Panc1 (cell line): ENCODE measurements around the gene RABEP1.

Experiments used
- POLR2AphosphoS5 ChIP-seq: IDR thresholded peaks from 2 replicates; pipeline ENCODE4 v1.6.1; 2012; ENCODE audit warnings: mild to moderate bottlenecking, low read depth, low read length, moderate library complexity
- REST ChIP-seq, 2 experiments: IDR thresholded peaks; 2 replicates each; pipeline ENCODE4 v1.6.1; 2011 to 2012; ENCODE audit warnings: low read depth in 2 of 2, control low read depth in 1 of 2, low read length in 1 of 2, mild to moderate bottlenecking in 1 of 2, moderate library complexity in 1 of 2; ENCODE audit not compliant: insufficient read depth in 1 of 2
- SIN3A ChIP-seq: IDR thresholded peaks from 2 replicates; pipeline ENCODE4 v1.6.1; 2012; ENCODE audit warnings: low read depth, mild to moderate bottlenecking, low read length, moderate library complexity, borderline replicate concordance; ENCODE audit not compliant: insufficient read depth
- TCF7L2 ChIP-seq: IDR thresholded peaks from 2 replicates; pipeline ENCODE4 v1.6.1; 2011; ENCODE audit warnings: mild to moderate bottlenecking, low read depth, low read length, inconsistent platforms
- TF ChIP-seq, protein P1 (sequence below): fragments of 450-650 bp; IDR thresholded peaks from 2 replicates; pipeline ENCODE4 v1.5.1; 2017; ENCODE audit warnings: mild to moderate bottlenecking

- TF ChIP-seq, protein P1, sequence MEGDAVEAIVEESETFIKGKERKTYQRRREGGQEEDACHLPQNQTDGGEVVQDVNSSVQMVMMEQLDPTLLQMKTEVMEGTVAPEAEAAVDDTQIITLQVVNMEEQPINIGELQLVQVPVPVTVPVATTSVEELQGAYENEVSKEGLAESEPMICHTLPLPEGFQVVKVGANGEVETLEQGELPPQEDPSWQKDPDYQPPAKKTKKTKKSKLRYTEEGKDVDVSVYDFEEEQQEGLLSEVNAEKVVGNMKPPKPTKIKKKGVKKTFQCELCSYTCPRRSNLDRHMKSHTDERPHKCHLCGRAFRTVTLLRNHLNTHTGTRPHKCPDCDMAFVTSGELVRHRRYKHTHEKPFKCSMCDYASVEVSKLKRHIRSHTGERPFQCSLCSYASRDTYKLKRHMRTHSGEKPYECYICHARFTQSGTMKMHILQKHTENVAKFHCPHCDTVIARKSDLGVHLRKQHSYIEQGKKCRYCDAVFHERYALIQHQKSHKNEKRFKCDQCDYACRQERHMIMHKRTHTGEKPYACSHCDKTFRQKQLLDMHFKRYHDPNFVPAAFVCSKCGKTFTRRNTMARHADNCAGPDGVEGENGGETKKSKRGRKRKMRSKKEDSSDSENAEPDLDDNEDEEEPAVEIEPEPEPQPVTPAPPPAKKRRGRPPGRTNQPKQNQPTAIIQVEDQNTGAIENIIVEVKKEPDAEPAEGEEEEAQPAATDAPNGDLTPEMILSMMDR: no peak
- TF ChIP-seq POLR2AphosphoS5 (no peak), REST (IDR thresholded peaks at IDR 0.05; ENCODE audit: insufficient read depth in 1 of 2, low read depth in 2 of 2, low read length in 1 of 2) (no peak), TCF7L2 (no peak), SIN3A (no peak)
Observed at GRCh38 chr17:5297245-5297644, 15.2 kb downstream of the RABEP1 start.
